Measurements from ENCODE around the gene KIRREL2. TPM values are rescaled to one million over a fixed set of nuclear protein-coding genes. Genes with fewer than 3 reads are reported as not detected.

Gene KIRREL2
- total RNA-seq, 1 experiment from 2014 or later: 3.1 TPM

GRCh38 chr19:35903550-35904179, 47.0 kb downstream of the KIRREL2 start:
- H3K4me3 Mint-ChIP-seq: peak overlapping the region; percentile 80 to 86

More at GRCh38 chr19:35903550-35904179, 47.0 kb downstream of the KIRREL2 start:
- TF ChIP-seq, protein P1, sequence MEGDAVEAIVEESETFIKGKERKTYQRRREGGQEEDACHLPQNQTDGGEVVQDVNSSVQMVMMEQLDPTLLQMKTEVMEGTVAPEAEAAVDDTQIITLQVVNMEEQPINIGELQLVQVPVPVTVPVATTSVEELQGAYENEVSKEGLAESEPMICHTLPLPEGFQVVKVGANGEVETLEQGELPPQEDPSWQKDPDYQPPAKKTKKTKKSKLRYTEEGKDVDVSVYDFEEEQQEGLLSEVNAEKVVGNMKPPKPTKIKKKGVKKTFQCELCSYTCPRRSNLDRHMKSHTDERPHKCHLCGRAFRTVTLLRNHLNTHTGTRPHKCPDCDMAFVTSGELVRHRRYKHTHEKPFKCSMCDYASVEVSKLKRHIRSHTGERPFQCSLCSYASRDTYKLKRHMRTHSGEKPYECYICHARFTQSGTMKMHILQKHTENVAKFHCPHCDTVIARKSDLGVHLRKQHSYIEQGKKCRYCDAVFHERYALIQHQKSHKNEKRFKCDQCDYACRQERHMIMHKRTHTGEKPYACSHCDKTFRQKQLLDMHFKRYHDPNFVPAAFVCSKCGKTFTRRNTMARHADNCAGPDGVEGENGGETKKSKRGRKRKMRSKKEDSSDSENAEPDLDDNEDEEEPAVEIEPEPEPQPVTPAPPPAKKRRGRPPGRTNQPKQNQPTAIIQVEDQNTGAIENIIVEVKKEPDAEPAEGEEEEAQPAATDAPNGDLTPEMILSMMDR (conservative IDR thresholded peaks at IDR 0.05): no peak
- Mint-ChIP-seq H3K9me3 (no peaks in the 10 kb centered on the region; a peak in 1 of 5 replicates), H3K27me3 (ENCODE audit: low read depth) (peaks cover 12% of the 10 kb centered on the region), H3K27ac (peak overlapping the region; percentile 58 to 95 (median 72); a peak in 4 of 7 replicates), H3K4me1 (peaks cover 17 to 40% of the 10 kb centered on the region in 2 experiments), H3K36me3 (ENCODE audit: insufficient read depth in 1 of 3, low read depth in 3 of 3) (peaks cover 0 to 4% (median 0%) of the 10 kb centered on the region in 3 experiments; a peak in 1 of 7 replicates)
- Histone ChIP-seq H2BK120ac (ENCODE audit: low read depth, low read length, poor library complexity, severe bottlenecking) (no peak overlapping the region), H4K20me1 (ENCODE audit: control insufficient read depth, insufficient read depth, insufficient read length) (no peaks in the 10 kb centered on the region), H3K4me1 (ENCODE audit: insufficient read depth, low read length) (peaks cover 7% of the 10 kb centered on the region; the same call in 1 of the 2 replicates), H3K9me3 (ENCODE audit: control insufficient read depth, low read depth, low read length) (no peaks in the 10 kb centered on the region), H3K23ac (ENCODE audit: insufficient read length, low read depth, low read length) (no peak overlapping the region), H3K18ac (ENCODE audit: insufficient read length, low read depth, low read length) (peak overlapping the region; percentile 11), H2BK5ac (ENCODE audit: insufficient read length, low read length) (no peak overlapping the region), H4K5ac (ENCODE audit: insufficient read length, low read depth, low read length) (no peak overlapping the region), H3K27me3 (ENCODE audit: insufficient read depth, low read length) (no peaks in the 10 kb centered on the region), H3K9ac (ENCODE audit: extremely low read depth, insufficient read length, low read length) (peak overlapping the region; percentile 31), H2BK12ac (ENCODE audit: insufficient read length, low read depth, low read length) (no peak overlapping the region), H3K56ac (ENCODE audit: insufficient read length, low read depth, low read length) (no peak overlapping the region), H3K4me2 (ENCODE audit: insufficient read depth, insufficient read length, low read length) (peak overlapping the region; percentile 55), H4K91ac (ENCODE audit: insufficient read length, low read depth, low read length) (no peak overlapping the region), H3K14ac (ENCODE audit: insufficient read depth, low read length) (no peak overlapping the region), H4K8ac (replicated peaks; ENCODE audit: insufficient read length, low read depth, low read length) (no peak overlapping the region), H2AK5ac (ENCODE audit: insufficient read length, low read length) (no peak overlapping the region), H3K23me2 (ENCODE audit: insufficient read length, low read depth, low read length, poor library complexity, severe bottlenecking) (peaks cover 8% of the 10 kb centered on the region), H3K79me2 (ENCODE audit: insufficient read depth, low read length) (no peaks in the 10 kb centered on the region), H3K79me1 (ENCODE audit: insufficient read depth, low read depth, low read length, poor library complexity, severe bottlenecking) (peaks cover 3% of the 10 kb centered on the region), H3T11ph (ENCODE audit: low read length) (no peak overlapping the region), H2BK15ac (ENCODE audit: low read depth, low read length) (no peak overlapping the region), H2AFZ (ENCODE audit: low read length) (no peak overlapping the region), H2BK20ac (ENCODE audit: low read depth, low read length, poor library complexity, severe bottlenecking) (no peak overlapping the region), H3K27ac (ENCODE audit: insufficient read length, low read depth, low read length) (no peak overlapping the region), H3K4ac (ENCODE audit: low read depth, low read length) (no peak overlapping the region)
- no CpG with 5 or more reads among the region's 24 CpGs for WGBS (ENCODE audit: extremely low coverage, insufficient read length, low lambda C conversion rate)
- peak; percentile 91 for DNase-seq
